Measurements from ENCODE around the gene LCE2B. TPM values are rescaled to one million over a fixed set of nuclear protein-coding genes. Genes with fewer than 3 reads are reported as not detected.

Gene LCE2B
- total RNA-seq, 1 donor from 2014 or later, result not detected

- DNase-seq (ENCODE audit: low read depth), result no peak
Observed at GRCh38 chr1:152735648-152736047, 49.7 kb downstream of the LCE2B start.

Other genes starting within 250 kb of the LCE2B start
- not detected in 2 replicates for gene LCE5A, start 175.3 kb upstream of the LCE2B start, total RNA-seq
- not detected in 2 replicates for gene CRCT1, start 171.6 kb upstream of the LCE2B start, total RNA-seq
- not detected in 2 replicates for gene LCE3E, start 119.3 kb upstream of the LCE2B start, total RNA-seq
- not detected in 2 replicates for gene LCE3D, start 105.6 kb upstream of the LCE2B start, total RNA-seq
- not detected in 2 replicates for gene LCE3C, start 85.9 kb upstream of the LCE2B start, total RNA-seq
- gene LCE3B, start 72.3 kb upstream of the LCE2B start, total RNA-seq, result not detected in 2 replicates
- gene LCE3A, start 63.0 kb upstream of the LCE2B start, total RNA-seq, result not detected in 2 replicates
- not detected in 2 replicates for gene LCE2D, start 22.7 kb upstream of the LCE2B start, total RNA-seq
- gene LCE2C, start 10.8 kb upstream of the LCE2B start, total RNA-seq, result not detected in 2 replicates
- not detected in 2 replicates for gene LCE2A, start 12.2 kb downstream of the LCE2B start, total RNA-seq
- gene LCE4A, start 22.0 kb downstream of the LCE2B start, total RNA-seq, result not detected in 2 replicates
- gene KPRP, start 71.9 kb downstream of the LCE2B start, total RNA-seq, result not detected in 2 replicates
- not detected in 2 replicates for gene LCE1F, start 89.0 kb downstream of the LCE2B start, total RNA-seq
- not detected in 2 replicates for gene LCE1E, start 100.1 kb downstream of the LCE2B start, total RNA-seq
- gene LCE1D, start 110.6 kb downstream of the LCE2B start, total RNA-seq, result not detected in 2 replicates
- gene LCE1C, start 120.5 kb downstream of the LCE2B start, total RNA-seq, result not detected in 2 replicates
- gene LCE1B, start 125.8 kb downstream of the LCE2B start, total RNA-seq, result not detected in 2 replicates
- not detected in 2 replicates for gene LCE1A, start 141.3 kb downstream of the LCE2B start, total RNA-seq
- not detected in 2 replicates for gene LCE6A, start 156.7 kb downstream of the LCE2B start, total RNA-seq
- gene LCE7A, start 173.9 kb downstream of the LCE2B start, total RNA-seq, result not detected in 2 replicates
- gene SMCP, start 192.2 kb downstream of the LCE2B start, total RNA-seq, result not detected in 2 replicates
- gene IVL, start 222.4 kb downstream of the LCE2B start, total RNA-seq, result 0.15 and 2.4 TPM in 2 replicates